ENCODE results near the gene SECTM1.

Gene SECTM1

GRCh38 chr17:82287868-82288801 lies 45.4 kb downstream of the SECTM1 start:
- Histone ChIP-seq H3K27me3 (ENCODE audit: low read length) (no peaks in the 10 kb centered on the region), H4K20me1 (ENCODE audit: low read depth, low read length) (no peaks in the 10 kb centered on the region), H3F3A (ENCODE audit: insufficient read depth) (no peaks in the 10 kb centered on the region; the same call in 1 of the 2 replicates), H3K27ac (ENCODE audit: low read depth, low read length) (no peak overlapping the region), H3K36me3 (ENCODE audit: low read length) (no peaks in the 10 kb centered on the region), H2AFZ (ENCODE audit: low read depth, low read length, severe bottlenecking) (no peak overlapping the region), H3K4me3 (ENCODE audit: insufficient read depth, low read length, poor library complexity, severe bottlenecking) (no peak overlapping the region), H3K9me3 (ENCODE audit: insufficient read depth, low read length) (no peaks in the 10 kb centered on the region), H3K9ac (ENCODE audit: low read length) (no peak overlapping the region), H3K4me2 (ENCODE audit: low read depth, low read length, poor library complexity, severe bottlenecking) (no peak overlapping the region), H3K9me2 (replicated peaks; ENCODE audit: insufficient read depth, low read length) (no peaks in the 10 kb centered on the region), H3K79me2 (ENCODE audit: insufficient read depth, low read length) (no peaks in the 10 kb centered on the region)
- TF ChIP-seq EZH2phosphoT487 (conservative IDR thresholded peaks at IDR 0.05; ENCODE audit: low read length) = no peak
- no peak for TF ChIP-seq CTCF (IDR thresholded peaks at IDR 0.05; ENCODE audit: insufficient read depth, low read length, poor library complexity, severe bottlenecking)

GRCh38 chr17:82287013-82287867 lies 46.3 kb downstream of the SECTM1 start:
- no peaks in the 10 kb centered on the region; the same call in 1 of the 2 replicates for H3F3A ChIP-seq (ENCODE audit: insufficient read depth)
- H3K27me3 ChIP-seq (ENCODE audit: low read length) = no peaks in the 10 kb centered on the region
- H3K4me2 ChIP-seq (ENCODE audit: low read depth, low read length, poor library complexity, severe bottlenecking) = no peak overlapping the region
- H3K27ac ChIP-seq (ENCODE audit: low read depth, low read length) = no peak overlapping the region
- TF ChIP-seq CTCF (IDR thresholded peaks at IDR 0.05; ENCODE audit: insufficient read depth, low read length, poor library complexity, severe bottlenecking) = no peak
- TF ChIP-seq EZH2phosphoT487 (conservative IDR thresholded peaks at IDR 0.05; ENCODE audit: low read length) = no peak
- no peak overlapping the region for H3K9ac ChIP-seq (ENCODE audit: low read length)
- H3K79me2 ChIP-seq (ENCODE audit: insufficient read depth, low read length) = no peaks in the 10 kb centered on the region
- no peaks in the 10 kb centered on the region for H4K20me1 ChIP-seq (ENCODE audit: low read depth, low read length)
- no peak overlapping the region for H2AFZ ChIP-seq (ENCODE audit: low read depth, low read length, severe bottlenecking)
- H3K9me2 ChIP-seq (replicated peaks; ENCODE audit: insufficient read depth, low read length) = no peaks in the 10 kb centered on the region
- no peaks in the 10 kb centered on the region for H3K36me3 ChIP-seq (ENCODE audit: low read length)
- no peak overlapping the region for H3K4me3 ChIP-seq (ENCODE audit: insufficient read depth, low read length, poor library complexity, severe bottlenecking)
- H3K9me3 ChIP-seq (ENCODE audit: insufficient read depth, low read length) = no peaks in the 10 kb centered on the region

- no peak overlapping the region for H2AFZ ChIP-seq (ENCODE audit: low read depth, low read length, severe bottlenecking)
- H3K9me2 ChIP-seq (replicated peaks; ENCODE audit: insufficient read depth, low read length) = no peaks in the 10 kb centered on the region
- H3K4me3 ChIP-seq (ENCODE audit: insufficient read depth, low read length, poor library complexity, severe bottlenecking) = no peak overlapping the region
- H3K36me3 ChIP-seq (ENCODE audit: low read length) = no peaks in the 10 kb centered on the region
- H3K9ac ChIP-seq (ENCODE audit: low read length) = no peak overlapping the region
- H3K27ac ChIP-seq (ENCODE audit: low read depth, low read length) = no peak overlapping the region
- no peak for TF ChIP-seq CTCF (IDR thresholded peaks at IDR 0.05; ENCODE audit: insufficient read depth, low read length, poor library complexity, severe bottlenecking)
- TF ChIP-seq EZH2phosphoT487 (conservative IDR thresholded peaks at IDR 0.05; ENCODE audit: low read length) = no peak
- no peak overlapping the region for H3K4me2 ChIP-seq (ENCODE audit: low read depth, low read length, poor library complexity, severe bottlenecking)
- H3K9me3 ChIP-seq (ENCODE audit: insufficient read depth, low read length) = no peaks in the 10 kb centered on the region
- H3F3A ChIP-seq (ENCODE audit: insufficient read depth) = no peaks in the 10 kb centered on the region
- H4K20me1 ChIP-seq (ENCODE audit: low read depth, low read length) = no peaks in the 10 kb centered on the region
- H3K79me2 ChIP-seq (ENCODE audit: insufficient read depth, low read length) = no peaks in the 10 kb centered on the region
- H3K27me3 ChIP-seq (ENCODE audit: low read length) = no peaks in the 10 kb centered on the region
Measured at GRCh38 chr17:82285141-82285540, 48.4 kb downstream of the SECTM1 start.
